Neural progenitor cell (in vitro differentiated cells): Measurements from ENCODE around the gene MRPL51. TPM values are rescaled to one million over a fixed set of nuclear protein-coding genes. Genes with fewer than 3 reads are reported as not detected.

Source experiments
- DNase-seq: peaks from one replicate; pipeline ENCODE4 v3.0.0-alpha.2; 2016; ENCODE audit warnings: low spot score
- H2AFZ ChIP-seq: fragments of 200-600 bp; sonication (generic); replicated peaks from 2 replicates; pipeline ENCODE4 v1.6.1; 2016; ENCODE audit warnings: antibody characterized with exemption
- H3F3A ChIP-seq: fragments of 200-600 bp; sonication (generic); 2 replicates; pipeline ENCODE4 v1.6.1; 2016; ENCODE audit warnings: antibody characterized with exemption, low read depth
- H3K27ac ChIP-seq: fragments of 200-600 bp; sonication (generic); 2 replicates; pipeline ENCODE4 v1.5.1; 2016; ENCODE audit warnings: mild to moderate bottlenecking
- H3K27me3 ChIP-seq: fragments of 200-600 bp; sonication (generic); 2 replicates; pipeline ENCODE4 v1.6.1; 2016; ENCODE audit warnings: mild to moderate bottlenecking, moderate library complexity
- H3K36me3 ChIP-seq: fragments of 200-600 bp; sonication (generic); 2 replicates; pipeline ENCODE4 v1.5.1; 2016
- H3K4me1 ChIP-seq: fragments of 200-600 bp; sonication (generic); 2 replicates; pipeline ENCODE4 v1.6.1; 2016; ENCODE audit warnings: mixed run types
- H3K4me2 ChIP-seq: fragments of 200-600 bp; sonication (generic); 2 replicates; pipeline ENCODE4 v1.6.1; 2016
- H3K4me3 ChIP-seq: fragments of 200-600 bp; sonication (generic); 2 replicates; pipeline ENCODE4 v1.5.1; 2016
- H3K79me2 ChIP-seq: fragments of 200-600 bp; sonication (generic); 2 replicates; pipeline ENCODE4 v1.6.1; 2016; ENCODE audit warnings: low read depth
- H3K9ac ChIP-seq: fragments of 200-600 bp; sonication (generic); 2 replicates; pipeline ENCODE4 v1.6.1; 2016
- H3K9me3 ChIP-seq: fragments of 200-600 bp; sonication (generic); 2 replicates; pipeline ENCODE4 v1.5.1; 2016; ENCODE audit warnings: low read depth
- H4K20me1 ChIP-seq: fragments of 200-600 bp; sonication (generic); 2 replicates; pipeline ENCODE4 v1.6.1; 2016; ENCODE audit warnings: low read depth
- H3K27ac Mint-ChIP-seq: 3 replicates; pipeline ENCODE4 v1.8.0; 2021; ENCODE audit warnings: mixed read lengths
- H3K27me3 Mint-ChIP-seq: 2 replicates; pipeline ENCODE4 v1.8.0; 2022; ENCODE audit warnings: low read depth, mild to moderate bottlenecking, inconsistent platforms, moderate library complexity, mixed read lengths; ENCODE audit not compliant: insufficient read depth
- H3K36me3 Mint-ChIP-seq: 3 replicates; pipeline ENCODE4 v1.8.0; 2021; ENCODE audit warnings: mixed read lengths
- H3K4me1 Mint-ChIP-seq: 3 replicates; pipeline ENCODE4 v1.8.0; 2021; ENCODE audit warnings: mixed read lengths
- H3K4me3 Mint-ChIP-seq: 3 replicates; pipeline ENCODE4 v1.8.0; 2021; ENCODE audit warnings: mild to moderate bottlenecking, moderate library complexity, mixed read lengths
- H3K9me3 Mint-ChIP-seq: 3 replicates; pipeline ENCODE4 v1.8.0; 2020; ENCODE audit warnings: mixed read lengths
- CTCF ChIP-seq: fragments of 200-600 bp; sonication (generic); IDR thresholded peaks from 2 replicates; pipeline ENCODE4 v1.5.1; 2017; ENCODE audit warnings: antibody characterized with exemption, mild to moderate bottlenecking
- EZH2 ChIP-seq: fragments of 200-600 bp; sonication (generic); IDR thresholded peaks from 2 replicates; pipeline ENCODE4 v1.6.1; 2017; ENCODE audit warnings: antibody characterized with exemption, mild to moderate bottlenecking, moderate library complexity
- EZH2phosphoT487 ChIP-seq: fragments of 200-600 bp; sonication (generic); IDR thresholded peaks from 2 replicates; pipeline ENCODE4 v1.6.1; 2017; ENCODE audit warnings: antibody characterized with exemption
- total RNA-seq: library from RNA; depleted of rRNA; stranded (reverse); fragments of >200 nt; gene quantifications from 2 replicates; pipeline ENCODE4 v1.2.3, GENCODE V29; 2015; ENCODE audit warnings: low replicate concordance

MRPL51 gene
- total RNA-seq, 1 donor from 2014 or later, result 143 TPM

- Mint-ChIP-seq H3K27ac (peak overlapping the region; percentile 93), H3K36me3 (peaks cover 41% of the 10 kb centered on the region), H3K27me3 (peaks cover 20% of the 10 kb centered on the region), H3K4me3 (peak overlapping the region; percentile 95), H3K9me3 (no peaks in the 10 kb centered on the region), H3K4me1 (peaks cover 50% of the 10 kb centered on the region)
- Histone ChIP-seq H3K9ac (peak overlapping the region; percentile 40), H3K4me2 (peak overlapping the region; percentile 99), H3K36me3 (peaks cover 6% of the 10 kb centered on the region), H3K4me1 (peaks cover 29% of the 10 kb centered on the region), H3K9me3 (no peaks in the 10 kb centered on the region), H3K27me3 (no peaks in the 10 kb centered on the region), H3K27ac (peak overlapping the region; percentile 85), H3K4me3 (peak overlapping the region; percentile 89), H3F3A (peaks cover 81% of the 10 kb centered on the region), H2AFZ (no peak overlapping the region), H3K79me2 (peaks cover 57% of the 10 kb centered on the region), H4K20me1 (peaks cover 47% of the 10 kb centered on the region)
- DNase-seq, result peak; percentile 85
- TF ChIP-seq EZH2 (peak; percentile 3), EZH2phosphoT487 (no peak), CTCF (no peak)
Measured at GRCh38 chr12:6532927-6533652, 40.0 kb upstream of the MRPL51 start.

- DNase-seq, result peak; percentile 82
- peaks cover 14% of the 10 kb centered on the region for H3K27me3 Mint-ChIP-seq
- no peaks in the 10 kb centered on the region for H3K9me3 Mint-ChIP-seq
- peak overlapping the region; percentile 89 for H3K4me3 ChIP-seq
- peak overlapping the region; percentile 93 for H3K27ac Mint-ChIP-seq
- peaks cover 35% of the 10 kb centered on the region for H3K36me3 Mint-ChIP-seq
- H3K9ac ChIP-seq, result no peak overlapping the region
- H3K27me3 ChIP-seq, result no peaks in the 10 kb centered on the region
- H4K20me1 ChIP-seq, result peaks cover 39% of the 10 kb centered on the region
- no peaks in the 10 kb centered on the region for H3K9me3 ChIP-seq
- peaks cover 73% of the 10 kb centered on the region for H3F3A ChIP-seq
- peaks cover 10% of the 10 kb centered on the region for H3K36me3 ChIP-seq
- H3K4me3 Mint-ChIP-seq, result peak overlapping the region; percentile 95
- H3K79me2 ChIP-seq, result peaks cover 53% of the 10 kb centered on the region
- H3K27ac ChIP-seq, result peak overlapping the region; percentile 85
- no peak for TF ChIP-seq EZH2phosphoT487
- no peak for TF ChIP-seq EZH2
- H2AFZ ChIP-seq, result no peak overlapping the region
- peaks cover 29% of the 10 kb centered on the region for H3K4me1 ChIP-seq
- peak overlapping the region; percentile 99 for H3K4me2 ChIP-seq
- H3K4me1 Mint-ChIP-seq, result peaks cover 46% of the 10 kb centered on the region
Measured at GRCh38 chr12:6532051-6532926, 39.2 kb upstream of the MRPL51 start.

GRCh38 chr12:6530576-6531260 is 37.7 kb upstream of the MRPL51 start:
- no peaks in the 10 kb centered on the region for H3K9me3 ChIP-seq
- H3K27ac ChIP-seq, result no peak overlapping the region
- H3K4me3 Mint-ChIP-seq, result peak overlapping the region; percentile 40
- H3K27ac Mint-ChIP-seq, result peak overlapping the region; percentile 61
- peaks cover 33% of the 10 kb centered on the region for H3K4me1 Mint-ChIP-seq
- peaks cover 5% of the 10 kb centered on the region for H3K36me3 ChIP-seq
- no peak overlapping the region for H2AFZ ChIP-seq
- peaks cover 37% of the 10 kb centered on the region for H3K79me2 ChIP-seq
- H3K4me3 ChIP-seq, result no peak overlapping the region
- H3K27me3 ChIP-seq, result no peaks in the 10 kb centered on the region
- H3K9me3 Mint-ChIP-seq, result no peaks in the 10 kb centered on the region
- H3F3A ChIP-seq, result peaks cover 57% of the 10 kb centered on the region
- H3K4me2 ChIP-seq, result no peak overlapping the region
- no peak for TF ChIP-seq EZH2phosphoT487
- no peak for TF ChIP-seq EZH2
- TF ChIP-seq CTCF, result no peak
- H3K9ac ChIP-seq, result no peak overlapping the region
- no peak for DNase-seq
- peaks cover 22% of the 10 kb centered on the region for H3K4me1 ChIP-seq
- peaks cover 38% of the 10 kb centered on the region for H3K36me3 Mint-ChIP-seq
- H4K20me1 ChIP-seq, result peaks cover 23% of the 10 kb centered on the region
- peaks cover 11% of the 10 kb centered on the region for H3K27me3 Mint-ChIP-seq
